K562 (cell line): Measurements from ENCODE around the gene FAM161A.

Experiments
- AFF4 ChIP-seq: sonication (generic); formaldehyde crosslinking; IDR thresholded peaks from 2 replicates; pipeline ENCODE4 v1.8.0; 2023; ENCODE audit warnings: mild to moderate bottlenecking, missing genetic modification reagents
- CAMTA2 ChIP-seq: fragments of 250-450 bp; sonication (Bioruptor Pico); conservative IDR thresholded peaks from 2 replicates; pipeline ENCODE4 v1.5.1; 2022
- CTCF ChIP-seq, 3 experiments: IDR thresholded peaks in 2 of 3; conservative IDR thresholded peaks in 1 of 3; 2 replicates each; pipeline ENCODE4 v1.5.1; 2011 to 2012; ENCODE audit warnings: low read length in 3 of 3, mild to moderate bottlenecking in 3 of 3, control low read depth in 2 of 3, improper control_type of control experiment in 1 of 3, inconsistent platforms in 1 of 3, low read depth in 1 of 3, mixed read lengths in 1 of 3, moderate library complexity in 1 of 3; ENCODE audit not compliant: insufficient read depth in 2 of 3
- ESRRA ChIP-seq: fragments of 450-650 bp; IDR thresholded peaks from 2 replicates; pipeline ENCODE4 v1.6.1; 2014; ENCODE audit warnings: low read depth, mild to moderate bottlenecking, moderate library complexity, borderline replicate concordance
- EZH2 ChIP-seq: IDR thresholded peaks from 2 replicates; pipeline ENCODE4 v1.6.1; 2012; ENCODE audit warnings: low read depth, mild to moderate bottlenecking, inconsistent platforms, low read length, borderline replicate concordance
- NR3C1 ChIP-seq: sonication (generic); formaldehyde crosslinking; IDR thresholded peaks from 2 replicates; pipeline ENCODE4 v1.8.1; 2022; ENCODE audit warnings: missing genetic modification reagents
- POLR2A ChIP-seq: fragments of 450-650 bp; conservative IDR thresholded peaks from 2 replicates; pipeline ENCODE4 v1.6.1; 2016
- RAD21 ChIP-seq, 2 experiments: fragments of 250-450 bp in 1 of 2; fragments of 450-650 bp in 1 of 2; sonication (Bioruptor Pico) in 1 of 2; formaldehyde crosslinking in 1 of 2; IDR thresholded peaks in 1 of 2; conservative IDR thresholded peaks in 1 of 2; 2 replicates each; pipeline versions ENCODE4 v1.4.0 to v1.8.0; 2020 to 2022; ENCODE audit warnings: mild to moderate bottlenecking in 2 of 2, moderate library complexity in 1 of 2
- SMC3 ChIP-seq: conservative IDR thresholded peaks from 2 replicates; pipeline ENCODE4 v1.6.1; 2011; ENCODE audit warnings: low read depth, low read length, improper control_type of control experiment; ENCODE audit not compliant: insufficient read depth
- UBTF ChIP-seq, 2 experiments: IDR thresholded peaks; 2 replicates each; pipeline ENCODE4 v1.6.1; 2012; ENCODE audit warnings: improper control_type of control experiment in 2 of 2, low read depth in 2 of 2, low read length in 2 of 2, borderline replicate concordance in 1 of 2
- ZNF766 ChIP-seq: fragments of 200-800 bp; sonication (Bioruptor generic); conservative IDR thresholded peaks from 2 replicates; pipeline ENCODE4 v1.6.1; 2016; ENCODE audit warnings: missing genetic modification characterization, missing compliant biosample characterization

GRCh38 chr2:61792355-61792890 lies 61.4 kb downstream of the FAM161A start:
- no peak for TF ChIP-seq CAMTA2
- no peak for TF ChIP-seq NR3C1 (CRISPR knock-in tag)
- no peak for TF ChIP-seq POLR2A
- TF ChIP-seq AFF4 (CRISPR knock-in tag): no peak
- TF ChIP-seq RAD21 (CRISPR knock-in tag; conservative IDR thresholded peaks at IDR 0.05 in 1 of 2, IDR thresholded peaks at IDR 0.05 in 1 of 2): no peak
- TF ChIP-seq ESRRA: no peak
- no peak for TF ChIP-seq CTCF (IDR thresholded peaks at IDR 0.05 in 2 of 3, conservative IDR thresholded peaks at IDR 0.05 in 1 of 3; ENCODE audit: insufficient read depth in 2 of 3, low read depth in 1 of 3, low read length in 3 of 3)
- TF ChIP-seq EZH2: no peak
- TF ChIP-seq ZNF766: no peak
- no peak for TF ChIP-seq UBTF (IDR thresholded peaks at IDR 0.05; ENCODE audit: borderline replicate concordance in 1 of 2, low read depth in 2 of 2, low read length in 2 of 2)
- no peak for TF ChIP-seq SMC3
